ENCODE measurements around the gene GNG4. TPM values are rescaled to one million over a fixed set of nuclear protein-coding genes. Genes with fewer than 3 reads are reported as not detected.

The GNG4 gene
- total and polyA plus RNA-seq, 10 of the 15 experiments (the other 5 are each of a cell fraction or from before 2014, with no cell fraction given), result 0.03 to 0.15 (median 0.15) TPM; not detected in 7

GRCh38 chr1:235553112-235553551 lies 96.5 kb downstream of the GNG4 start:
- RAD21 ChIA-PET (ENCODE audit: unreplicated experiment), result no interaction called here
- 83% methylated on average over 5 of the region's 5 CpGs for WGBS (ENCODE audit: insufficient coverage, insufficient replicate concordance, low lambda C conversion rate, missing lambda C conversion rate)
- H4K20me1 ChIP-seq (ENCODE audit: control insufficient read depth, insufficient read depth), result no peaks in the 10 kb centered on the region
- no peak overlapping the region for H3K27ac ChIP-seq (ENCODE audit: control insufficient read depth, insufficient read depth)
- H3K36me3 ChIP-seq (ENCODE audit: control insufficient read depth in 2 of 2, insufficient read depth in 2 of 2, low read length in 1 of 2), result no peaks in the 10 kb centered on the region
- TF ChIP-seq CHD2 (IDR thresholded peaks at IDR 0.05; ENCODE audit: borderline replicate concordance, low read depth, low read length), result no peak
- no peaks in the 10 kb centered on the region for H3K4me1 ChIP-seq (ENCODE audit: control insufficient read depth, insufficient read depth, low read length)
- in situ Hi-C loops (cut with MboI), result no loop called here
- no peak overlapping the region for H3K9ac ChIP-seq (ENCODE audit: control insufficient read depth, insufficient read depth, low read length)
- POLR2A ChIA-PET, result no interaction called here
- no peaks in the 10 kb centered on the region for H3K9me3 ChIP-seq (replicated peaks; ENCODE audit: control insufficient read depth, insufficient read depth, low read length)
- intact Hi-C loops (cut with micrococcal nuclease; ENCODE audit: unreplicated experiment), result no loop called here
- FAIRE-seq (no peak), DNase-seq (ENCODE audit: low read depth, low spot score) (no peak), ATAC-seq (no peak)
- no peaks in the 10 kb centered on the region for H3K79me2 ChIP-seq (ENCODE audit: control insufficient read depth, insufficient read depth, low read length)
- CTCF ChIA-PET, result interaction anchor here (0.8 to 1.1 kb wide), 3 partner anchors 16 to 48 kb away, joined by 3 to 4 read pairs (median 3); no protein-coding TSS in a partner anchor
- BruUV-seq (replicated peaks), result no TSS peak
- no peak overlapping the region for H2AFZ ChIP-seq (ENCODE audit: control insufficient read depth, low read depth, low read length)
- H3K4me3 ChIP-seq, result no peak overlapping the region
- SMC1A ChIA-PET (ENCODE audit: uncharacterized antibody, unreplicated experiment), result no interaction called here
- H3K4me2 ChIP-seq (ENCODE audit: control insufficient read depth, insufficient read depth), result no peak overlapping the region
- H3K27me3 ChIP-seq (replicated peaks in 1 of 2; ENCODE audit: control insufficient read depth in 2 of 2, insufficient read depth in 2 of 2, low read length in 1 of 2), result no peaks in the 10 kb centered on the region; a peak in 1 of 4 replicates

- FAIRE-seq (no peak), ATAC-seq (no peak), DNase-seq (ENCODE audit: low read depth, low spot score) (no peak)
- Histone ChIP-seq H3K27me3 (replicated peaks in 1 of 2; ENCODE audit: control insufficient read depth in 2 of 2, insufficient read depth in 2 of 2, low read length in 1 of 2) (peaks cover 0 to under 1% of the 10 kb centered on the region in 2 experiments; a peak in 2 of 4 replicates), H4K20me1 (ENCODE audit: control insufficient read depth, insufficient read depth) (no peaks in the 10 kb centered on the region), H3K79me2 (ENCODE audit: control insufficient read depth, insufficient read depth, low read length) (no peaks in the 10 kb centered on the region), H3K36me3 (ENCODE audit: control insufficient read depth in 2 of 2, insufficient read depth in 2 of 2, low read length in 1 of 2) (no peaks in the 10 kb centered on the region), H3K4me1 (ENCODE audit: control insufficient read depth, insufficient read depth, low read length) (no peaks in the 10 kb centered on the region), H3K9ac (ENCODE audit: control insufficient read depth, insufficient read depth, low read length) (no peak overlapping the region), H3K4me2 (ENCODE audit: control insufficient read depth, insufficient read depth) (no peak overlapping the region), H3K27ac (ENCODE audit: control insufficient read depth, insufficient read depth) (no peak overlapping the region), H3K9me3 (replicated peaks; ENCODE audit: control insufficient read depth, insufficient read depth, low read length) (no peaks in the 10 kb centered on the region), H3K4me3 (no peak overlapping the region), H2AFZ (ENCODE audit: control insufficient read depth, low read depth, low read length) (no peak overlapping the region)
- in situ Hi-C loops (cut with MboI) (no loop called here), intact Hi-C loops (cut with micrococcal nuclease; ENCODE audit: unreplicated experiment) (no loop called here)
- POLR2A ChIA-PET, result no interaction called here
- RAD21 ChIA-PET (ENCODE audit: unreplicated experiment), result no interaction called here
- CTCF ChIA-PET, result interaction anchor here (1.1 kb wide), 1 partner anchor 38 kb away, joined by 3 read pairs; no protein-coding TSS in a partner anchor
- SMC1A ChIA-PET (ENCODE audit: uncharacterized antibody, unreplicated experiment), result no interaction called here
- 58% methylated on average over 10 of the region's 10 CpGs for WGBS (ENCODE audit: insufficient coverage, insufficient replicate concordance, low lambda C conversion rate, missing lambda C conversion rate)
- no TSS peak for BruUV-seq (replicated peaks)
- TF ChIP-seq SIX5 (IDR thresholded peaks at IDR 0.05; ENCODE audit: low read depth, low read length, severe bottlenecking), result no peak
- no peak for TF ChIP-seq SUPT20H (IDR thresholded peaks at IDR 0.05; ENCODE audit: borderline replicate concordance, control insufficient read depth, low read depth, low read length)
- no peak for TF ChIP-seq SMAD1 (IDR thresholded peaks at IDR 0.05; ENCODE audit: low read depth, partially characterized antibody)
- no peak for TF ChIP-seq NRF1 (conservative IDR thresholded peaks at IDR 0.05; ENCODE audit: low read depth, low read length)
- TF ChIP-seq NFXL1 (IDR thresholded peaks at IDR 0.05; ENCODE audit: borderline replicate concordance), result no peak
- TF ChIP-seq HDGF (IDR thresholded peaks at IDR 0.05), result no peak
- TF ChIP-seq CTCF (IDR thresholded peaks at IDR 0.05 in 2 of 3, conservative IDR thresholded peaks at IDR 0.05 in 1 of 3; ENCODE audit: control insufficient read depth in 2 of 3, extremely low read depth in 1 of 3, insufficient read depth in 1 of 3, low read depth in 3 of 3, low read length in 3 of 3), result no peak
- no peak for TF ChIP-seq IRF4 (IDR thresholded peaks at IDR 0.05; ENCODE audit: low read depth, low read length)
- TF ChIP-seq PRDM15 (CRISPR knock-in tag; IDR thresholded peaks at IDR 0.05), result no peak
These were observed 97.4 kb downstream of the GNG4 start for GRCh38 chr1:235552146-235552716.
